ENCODE results near the gene GOPC. TPM values are rescaled to one million over a fixed set of nuclear protein-coding genes. Genes with fewer than 3 reads are reported as not detected.

Gene GOPC
- total RNA-seq, 1 experiment from 2014 or later: 18.7 TPM

DNA sequence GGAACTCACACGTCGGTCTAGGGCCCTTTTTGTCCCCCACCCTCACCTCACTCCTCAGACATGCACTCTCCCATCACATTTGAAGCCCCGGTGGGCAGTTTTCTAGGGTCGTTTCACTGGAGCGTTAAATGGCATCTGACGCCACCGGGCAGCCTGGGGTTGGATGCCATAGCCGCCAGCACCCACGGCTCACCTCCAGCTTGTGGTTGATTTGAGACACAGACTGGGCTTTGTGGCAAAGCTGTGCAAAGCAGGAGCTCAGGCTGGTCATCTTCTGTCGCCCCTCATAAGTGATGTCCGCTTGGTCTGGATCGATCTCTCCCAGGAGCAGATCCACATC, 530 bp downstream of the GOPC start:
- peak overlapping the region in 1 of 3 experiments; percentile 78; a peak in 2 of 7 replicates for H3K27ac Mint-ChIP-seq
- H4K91ac ChIP-seq (ENCODE audit: insufficient read length, low read depth, low read length): no peak overlapping the region
- H3K23ac ChIP-seq (ENCODE audit: insufficient read length, low read depth, low read length): no peak overlapping the region
- H3K14ac ChIP-seq (ENCODE audit: insufficient read depth, low read length): 0 out of 2 replicates have a peak overlapping the region, but pooled peaks have one; percentile 31
- no peak overlapping the region for H2BK5ac ChIP-seq (ENCODE audit: insufficient read length, low read length)
- peak overlapping the region; percentile 87 for H3K9ac ChIP-seq (ENCODE audit: extremely low read depth, insufficient read length, low read length)
- H3K9me3 ChIP-seq (ENCODE audit: control insufficient read depth, low read depth, low read length): no peaks in the 10 kb centered on the region
- no peaks in the 10 kb centered on the region; the same call in 1 of the 2 replicates for H3K27me3 ChIP-seq (ENCODE audit: insufficient read depth, low read length)
- no peak for DNase-seq
- H3K4me3 Mint-ChIP-seq: peak overlapping the region; percentile 98 to 99
- H3K27ac ChIP-seq (ENCODE audit: insufficient read length, low read depth, low read length): no peak overlapping the region
- H3K4ac ChIP-seq (ENCODE audit: low read depth, low read length): no peak overlapping the region
- WGBS (ENCODE audit: extremely low coverage, insufficient read length, low lambda C conversion rate): no CpG with 5 or more reads among the region's 12 CpGs
- peaks cover 9% of the 10 kb centered on the region in 2 experiments; a peak in 3 of 5 replicates for H3K9me3 Mint-ChIP-seq
- no peak overlapping the region for H3K18ac ChIP-seq (ENCODE audit: insufficient read length, low read depth, low read length)
- no peak overlapping the region for H2BK20ac ChIP-seq (ENCODE audit: low read depth, low read length, poor library complexity, severe bottlenecking)
- no peak overlapping the region for H3T11ph ChIP-seq (ENCODE audit: low read length)
- peak overlapping the region; percentile 82 for H3K4me2 ChIP-seq (ENCODE audit: insufficient read depth, insufficient read length, low read length)
- H2BK12ac ChIP-seq (ENCODE audit: insufficient read length, low read depth, low read length): no peak overlapping the region
- no peak overlapping the region for H2AFZ ChIP-seq (ENCODE audit: low read length)
- H3K56ac ChIP-seq (ENCODE audit: insufficient read length, low read depth, low read length): no peak overlapping the region
- H3K79me1 ChIP-seq (ENCODE audit: insufficient read depth, low read depth, low read length, poor library complexity, severe bottlenecking): peaks cover 3% of the 10 kb centered on the region
- H4K8ac ChIP-seq (replicated peaks; ENCODE audit: insufficient read length, low read depth, low read length): no peak overlapping the region
- TF ChIP-seq, protein P1, sequence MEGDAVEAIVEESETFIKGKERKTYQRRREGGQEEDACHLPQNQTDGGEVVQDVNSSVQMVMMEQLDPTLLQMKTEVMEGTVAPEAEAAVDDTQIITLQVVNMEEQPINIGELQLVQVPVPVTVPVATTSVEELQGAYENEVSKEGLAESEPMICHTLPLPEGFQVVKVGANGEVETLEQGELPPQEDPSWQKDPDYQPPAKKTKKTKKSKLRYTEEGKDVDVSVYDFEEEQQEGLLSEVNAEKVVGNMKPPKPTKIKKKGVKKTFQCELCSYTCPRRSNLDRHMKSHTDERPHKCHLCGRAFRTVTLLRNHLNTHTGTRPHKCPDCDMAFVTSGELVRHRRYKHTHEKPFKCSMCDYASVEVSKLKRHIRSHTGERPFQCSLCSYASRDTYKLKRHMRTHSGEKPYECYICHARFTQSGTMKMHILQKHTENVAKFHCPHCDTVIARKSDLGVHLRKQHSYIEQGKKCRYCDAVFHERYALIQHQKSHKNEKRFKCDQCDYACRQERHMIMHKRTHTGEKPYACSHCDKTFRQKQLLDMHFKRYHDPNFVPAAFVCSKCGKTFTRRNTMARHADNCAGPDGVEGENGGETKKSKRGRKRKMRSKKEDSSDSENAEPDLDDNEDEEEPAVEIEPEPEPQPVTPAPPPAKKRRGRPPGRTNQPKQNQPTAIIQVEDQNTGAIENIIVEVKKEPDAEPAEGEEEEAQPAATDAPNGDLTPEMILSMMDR (conservative IDR thresholded peaks at IDR 0.05): no peak
- no peak overlapping the region for H2BK120ac ChIP-seq (ENCODE audit: low read depth, low read length, poor library complexity, severe bottlenecking)
- no peaks in the 10 kb centered on the region for H4K20me1 ChIP-seq (ENCODE audit: control insufficient read depth, insufficient read depth, insufficient read length)
- H3K79me2 ChIP-seq (ENCODE audit: insufficient read depth, low read length): peaks cover 5% of the 10 kb centered on the region; the same call in 1 of the 2 replicates
- H3K4me1 ChIP-seq (ENCODE audit: insufficient read depth, low read length): no peaks in the 10 kb centered on the region
- no peak overlapping the region for H2BK15ac ChIP-seq (ENCODE audit: low read depth, low read length)
- no peak overlapping the region for H2AK5ac ChIP-seq (ENCODE audit: insufficient read length, low read length)
- peaks cover 21 to 31% (median 23%) of the 10 kb centered on the region in 3 experiments for H3K36me3 Mint-ChIP-seq (ENCODE audit: insufficient read depth in 1 of 3, low read depth in 3 of 3)
- H4K5ac ChIP-seq (ENCODE audit: insufficient read length, low read depth, low read length): no peak overlapping the region
- peaks cover 7% of the 10 kb centered on the region for H3K23me2 ChIP-seq (ENCODE audit: insufficient read length, low read depth, low read length, poor library complexity, severe bottlenecking)
- peaks cover 9 to 16% of the 10 kb centered on the region in 2 experiments for H3K4me1 Mint-ChIP-seq
- no peaks in the 10 kb centered on the region; the same call in 1 of the 2 replicates for H3K27me3 Mint-ChIP-seq (ENCODE audit: low read depth)

Data from H9 (cell line).